Small intestine (tissue), 7 donors: ENCODE measurements around the gene UBE2E2. TPM values are rescaled to one million over a fixed set of nuclear protein-coding genes. Genes with fewer than 3 reads are reported as not detected.

Experiments used
- DNase-seq, 2 donors: peaks; one replicate each; pipeline versions ENCODE4 v3.0.0 to v3.0.0-alpha.2; 2013
- FAIRE-seq: peaks from 2 replicates; lab custom pipeline; 2012; peaks lifted over from hg19 to GRCh38; lab: Jason Lieb, UNC
- H3K27ac ChIP-seq, 3 donors: one replicate each; pipeline ENCODE4 v1.5.1; 2013; ENCODE audit warnings: low read length in 2 of 3, mild to moderate bottlenecking in 2 of 3, control low read depth in 1 of 3, inconsistent platforms in 1 of 3, low read depth in 1 of 3, moderate library complexity in 1 of 3
- H3K27me3 ChIP-seq, 3 donors: one replicate each; pipeline ENCODE4 v1.6.1; 2013; ENCODE audit warnings: low read length in 3 of 3, inconsistent platforms in 1 of 3; ENCODE audit not compliant: control insufficient read depth in 3 of 3, insufficient read depth in 3 of 3
- H3K36me3 ChIP-seq, 3 donors: one replicate each; pipeline ENCODE4 v1.6.1; 2013; ENCODE audit warnings: low read length in 3 of 3, inconsistent platforms in 1 of 3, low read depth in 1 of 3, mild to moderate bottlenecking in 1 of 3, moderate library complexity in 1 of 3; ENCODE audit not compliant: control insufficient read depth in 3 of 3, insufficient read depth in 2 of 3
- H3K4me1 ChIP-seq, 3 donors: one replicate each; pipeline ENCODE4 v1.6.1; 2013; ENCODE audit warnings: low read length in 2 of 3, inconsistent platforms in 1 of 3, low read depth in 1 of 3, mild to moderate bottlenecking in 1 of 3, moderate library complexity in 1 of 3; ENCODE audit not compliant: control insufficient read depth in 3 of 3, insufficient read depth in 2 of 3
- H3K4me3 ChIP-seq, 3 donors: one replicate each; pipeline ENCODE4 v1.5.1; 2013; ENCODE audit warnings: low read length in 3 of 3, control low read depth in 1 of 3, inconsistent platforms in 1 of 3, low read depth in 1 of 3, mild to moderate bottlenecking in 1 of 3, moderate library complexity in 1 of 3
- H3K9me3 ChIP-seq, 2 donors: one replicate each; pipeline ENCODE4 v1.6.1; 2013; ENCODE audit warnings: low read depth in 1 of 2, low read length in 1 of 2; ENCODE audit not compliant: control insufficient read depth in 2 of 2, insufficient read depth in 1 of 2
- WGBS, 3 donors: extraction: QIAGEN DNeasy Blood & Tissue Kit; methylation state at CpG; one replicate each; pipeline ENCODE4 v1.1.7; 2013; 5-methylcytosine and 5-hydroxymethylcytosine counted together
- polyA plus RNA-seq, 4 donors: library from polyadenylated mRNA; stranded (reverse) in 3 of 4; unstranded in 1 of 4; fragments of 200-250 nt in 3 of 4; fragments of 120-200 nt in 1 of 4; gene quantifications; one replicate each; pipeline versions ENCODE4 v1.2.1 to v1.2.3, GENCODE V29; 2013
- donor health status: healthy with polysubstance abuse.
- donor health status: control.
- donor health status: control.
- donor health status: Bipolar disorder and iron deficiency.
- donor health status: healthy.

The UBE2E2 gene
- polyA plus RNA-seq, 4 donors, result 1.1 to 10.2 (median 7.7) TPM

DNA sequence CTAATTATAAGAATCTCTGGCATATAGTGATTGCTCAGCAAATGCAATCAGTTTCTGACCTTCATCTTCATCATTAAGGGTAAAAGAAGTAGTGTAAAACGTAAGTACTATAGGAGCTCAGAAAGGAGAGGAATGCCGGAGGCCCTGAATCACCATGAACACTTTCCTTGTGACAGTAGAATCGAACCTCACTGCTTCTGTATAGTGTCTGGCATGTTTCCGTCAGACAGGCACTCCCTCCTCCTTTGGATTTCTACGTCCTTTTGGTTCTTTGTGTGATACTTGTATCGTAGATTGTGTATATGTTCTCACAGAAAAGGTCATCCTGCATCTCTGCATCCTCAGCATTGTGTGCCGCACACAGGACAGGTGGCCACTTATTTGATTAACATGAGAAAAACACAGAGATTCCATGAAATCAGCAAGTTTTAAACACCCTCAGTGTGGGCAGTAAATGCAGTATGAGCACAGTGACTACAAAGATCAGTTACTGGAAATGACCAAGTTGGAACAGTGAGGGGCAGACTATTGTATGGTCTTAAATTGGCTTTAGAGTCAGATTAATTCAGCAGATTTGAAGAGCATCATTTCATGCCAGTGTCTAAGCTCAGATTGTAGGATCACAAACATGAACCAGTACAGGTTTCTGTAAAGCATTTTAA lies 234.5 kb downstream of the UBE2E2 start:
- H3K9me3 ChIP-seq, result no peaks in the 10 kb centered on the region
- DNase-seq (no peak), FAIRE-seq (no peak)
- no peak overlapping the region for H3K27ac ChIP-seq
- H3K36me3 ChIP-seq, result no peaks in the 10 kb centered on the region
- 88 to 93% (median 90%) methylated on average over 7 of the region's 7 CpGs for WGBS, 3 donors
- H3K27me3 ChIP-seq, result no peaks in the 10 kb centered on the region
- no peaks in the 10 kb centered on the region for H3K4me1 ChIP-seq
- no peak overlapping the region for H3K4me3 ChIP-seq

- no peaks in the 10 kb centered on the region for H3K27me3 ChIP-seq
- FAIRE-seq, result no peak
- no peaks in the 10 kb centered on the region for H3K4me1 ChIP-seq
- no peaks in the 10 kb centered on the region for H3K9me3 ChIP-seq
- H3K27ac ChIP-seq, result no peak overlapping the region
- H3K36me3 ChIP-seq, result no peaks in the 10 kb centered on the region
- no peak overlapping the region for H3K4me3 ChIP-seq
- no peak for DNase-seq
These were observed 235.5 kb downstream of the UBE2E2 start for GRCh38 chr3:23438657-23439056.

GRCh38 chr3:23439080-23439479 lies 236.0 kb downstream of the UBE2E2 start:
- no peak for FAIRE-seq

DNA sequence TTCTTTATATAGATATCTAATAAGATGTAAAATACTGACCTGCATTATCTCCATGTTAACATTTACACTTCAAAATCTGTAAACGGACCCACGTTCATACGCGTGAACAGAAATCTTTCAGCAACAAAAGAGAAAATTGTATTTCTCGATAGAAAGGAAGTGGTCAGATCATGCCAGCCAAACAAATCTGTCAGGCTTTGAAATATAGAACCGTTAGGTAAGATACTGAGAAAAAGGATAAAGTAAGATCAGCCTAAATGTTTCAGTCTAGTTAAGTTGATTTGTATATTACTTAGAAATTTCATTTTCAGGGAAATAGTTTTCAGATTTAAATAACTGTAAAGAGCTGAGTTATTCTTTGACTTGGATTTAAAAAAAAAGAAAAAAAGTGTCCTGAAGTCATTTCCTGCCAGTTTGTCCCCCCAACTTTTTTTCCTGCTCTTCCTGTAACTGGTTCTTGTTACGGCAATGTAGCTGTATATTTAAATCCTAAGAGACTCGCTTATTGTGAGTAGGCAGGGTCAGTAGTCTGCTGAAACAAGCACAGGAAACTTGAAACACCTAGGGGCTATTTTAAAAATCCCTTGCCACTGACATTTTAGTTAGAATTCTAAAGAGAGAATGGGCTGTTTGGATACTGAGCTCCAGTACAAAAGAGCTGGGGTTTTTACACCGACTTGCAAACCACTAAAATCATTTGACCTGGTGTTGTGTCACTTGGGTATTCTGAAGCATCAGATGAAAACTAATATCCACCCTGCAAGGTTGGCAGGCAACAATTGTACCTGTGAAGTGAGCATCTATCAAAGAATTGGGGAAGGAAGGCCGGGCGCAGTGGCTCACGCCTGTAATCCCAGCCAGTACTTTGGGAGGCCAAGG lies 237.5 kb downstream of the UBE2E2 start:
- no peak for DNase-seq
- Histone ChIP-seq H3K27ac (no peak overlapping the region), H3K9me3 (no peaks in the 10 kb centered on the region), H3K36me3 (no peaks in the 10 kb centered on the region), H3K27me3 (no peaks in the 10 kb centered on the region), H3K4me3 (no peak overlapping the region), H3K4me1 (no peaks in the 10 kb centered on the region)
- no peak for FAIRE-seq
- 74 to 80% (median 75%) methylated on average over 12 of the region's 12 CpGs for WGBS, 3 donors

More at GRCh38 chr3:23439080-23439479, 236.0 kb downstream of the UBE2E2 start:
- Histone ChIP-seq H3K9me3 (no peaks in the 10 kb centered on the region), H3K27ac (no peak overlapping the region), H3K4me1 (no peaks in the 10 kb centered on the region), H3K27me3 (no peaks in the 10 kb centered on the region), H3K4me3 (no peak overlapping the region), H3K36me3 (no peaks in the 10 kb centered on the region)
- no peak for DNase-seq
- WGBS, 3 donors, result 77 to 92% (median 80%) methylated on average over 2 of the region's 2 CpGs

DNA sequence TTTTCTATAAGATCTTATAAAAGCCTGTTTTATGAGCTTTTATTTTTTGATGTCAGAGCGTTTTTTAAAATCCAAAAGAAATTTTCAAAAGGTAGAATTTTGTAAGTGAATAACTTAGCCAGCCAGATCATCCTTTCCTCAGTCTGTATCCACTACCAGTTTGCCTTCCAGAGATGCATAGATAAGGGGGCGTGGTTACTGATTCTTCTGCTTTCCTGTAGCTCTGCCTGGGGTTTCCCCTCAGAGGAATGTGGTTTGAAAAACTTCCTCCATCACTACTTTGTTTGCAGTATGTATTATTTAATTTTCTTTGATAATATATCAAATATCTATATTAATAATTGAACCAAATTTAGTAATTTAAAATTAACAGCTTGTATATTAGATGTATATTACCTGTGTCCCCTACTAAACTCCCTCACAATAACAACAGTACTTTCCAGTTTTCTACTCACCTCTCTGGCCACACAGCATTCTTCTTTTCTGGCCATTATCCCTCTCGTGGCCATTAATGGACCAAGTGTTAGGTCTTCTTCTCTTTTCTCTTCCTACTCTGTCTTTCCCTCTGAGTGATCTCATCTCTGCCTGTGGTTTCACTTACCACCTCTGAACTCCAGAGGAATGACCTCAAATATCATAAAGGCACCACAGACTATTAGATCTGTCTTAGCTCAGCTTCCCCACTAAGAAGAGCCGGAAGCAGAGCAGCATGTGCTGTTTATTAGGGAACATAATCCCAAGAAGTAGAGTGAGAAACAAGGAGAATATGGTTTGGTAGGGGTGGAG lies 239.7 kb downstream of the UBE2E2 start:
- no peak overlapping the region for H3K27ac ChIP-seq
- H3K9me3 ChIP-seq, result no peaks in the 10 kb centered on the region
- H3K4me1 ChIP-seq, result no peaks in the 10 kb centered on the region
- FAIRE-seq (no peak), DNase-seq (no peak)
- H3K4me3 ChIP-seq, result no peak overlapping the region
- H3K36me3 ChIP-seq, result no peaks in the 10 kb centered on the region
- H3K27me3 ChIP-seq, result no peaks in the 10 kb centered on the region
- 55 to 64% (median 57%) methylated on average over 4 of the region's 4 CpGs for WGBS, 3 donors

- no peaks in the 10 kb centered on the region for H3K27me3 ChIP-seq
These were observed 241.3 kb downstream of the UBE2E2 start for GRCh38 chr3:23444386-23444785.

DNA sequence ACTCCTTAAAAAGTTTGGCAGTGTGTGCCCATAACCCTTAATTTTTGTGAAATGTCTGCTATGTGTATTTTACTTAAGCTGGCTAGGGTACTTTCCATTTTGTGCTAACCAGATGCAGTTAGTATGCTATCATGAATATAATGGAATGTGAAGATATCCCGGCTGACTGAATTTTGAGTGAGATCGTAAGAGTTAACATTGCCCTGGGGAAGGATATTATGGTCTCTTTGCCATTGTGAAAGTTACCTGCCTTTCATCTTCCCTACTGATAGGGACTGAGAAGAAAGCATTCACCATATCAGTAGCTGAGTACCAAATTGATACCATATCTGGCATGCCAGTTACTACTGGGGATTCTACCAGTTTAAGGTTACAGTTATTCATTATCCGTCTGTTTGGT lies 243.2 kb downstream of the UBE2E2 start:
- WGBS, 3 donors, result 74 to 91% (median 89%) methylated on average over 3 of the region's 3 CpGs
- no peak overlapping the region for H3K4me3 ChIP-seq
- no peaks in the 10 kb centered on the region for H3K4me1 ChIP-seq
- no peaks in the 10 kb centered on the region for H3K36me3 ChIP-seq
- DNase-seq, result no peak
- H3K27ac ChIP-seq, result no peak overlapping the region
- FAIRE-seq, result no peak
- H3K27me3 ChIP-seq, result no peaks in the 10 kb centered on the region
- no peaks in the 10 kb centered on the region for H3K9me3 ChIP-seq

More at GRCh38 chr3:23444386-23444785, 241.3 kb downstream of the UBE2E2 start:
- Histone ChIP-seq H3K9me3 (no peaks in the 10 kb centered on the region), H3K4me1 (no peaks in the 10 kb centered on the region), H3K36me3 (no peaks in the 10 kb centered on the region), H3K27ac (no peak overlapping the region), H3K4me3 (no peak overlapping the region)
- FAIRE-seq, result no peak
- WGBS, 3 donors, result 94 to 100% (median 95%) methylated on average over 1 of the region's 1 CpG
- DNase-seq, result no peak

DNA sequence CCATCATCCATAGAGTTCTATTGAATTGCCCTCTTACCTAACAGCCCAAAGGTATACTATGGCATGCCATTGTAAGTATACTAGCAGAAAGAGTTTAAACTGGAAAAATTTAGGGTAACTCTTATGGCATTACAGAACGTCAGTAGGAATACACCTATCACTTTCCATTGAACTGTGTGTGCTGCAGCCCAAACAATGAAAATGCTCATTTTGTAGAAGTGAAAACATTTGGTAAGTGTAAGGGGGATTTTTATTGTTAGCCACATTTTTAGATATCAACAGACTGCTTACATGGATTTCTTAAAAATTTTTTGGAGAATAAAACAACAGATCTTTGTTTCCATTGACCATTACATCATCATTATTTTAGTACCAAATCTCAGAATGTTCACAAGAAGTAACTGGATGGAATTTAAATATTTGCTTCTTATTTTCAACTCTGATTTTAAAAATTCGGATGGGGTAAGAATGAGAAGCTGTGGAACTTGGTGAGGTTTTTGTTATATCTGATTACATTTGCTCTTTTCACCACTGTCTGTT lies 245.9 kb downstream of the UBE2E2 start:
- no peak for FAIRE-seq
- H3K9me3 ChIP-seq, result no peaks in the 10 kb centered on the region

More for the DNA sequence above, 245.9 kb downstream of the UBE2E2 start:
- no peaks in the 10 kb centered on the region for H3K4me1 ChIP-seq
- H3K27ac ChIP-seq, result no peak overlapping the region
- H3K27me3 ChIP-seq, result no peaks in the 10 kb centered on the region
- no peak for DNase-seq
- no peak overlapping the region for H3K4me3 ChIP-seq
- WGBS, 3 donors, result 77 to 85% (median 83%) methylated on average over 2 of the region's 2 CpGs
- no peaks in the 10 kb centered on the region for H3K36me3 ChIP-seq
